ENCODE data around the gene TMOD1. TPM values are rescaled to one million over a fixed set of nuclear protein-coding genes. Genes with fewer than 3 reads are reported as not detected.

TMOD1 gene
- total RNA-seq, 1 donor from 2014 or later: 0.49 TPM

- no peak for TF ChIP-seq CTCF (IDR thresholded peaks at IDR 0.05; ENCODE audit: unreplicated experiment)
- Mint-ChIP-seq H3K27ac (no peak overlapping the region), H3K4me3 (no peak overlapping the region), H3K4me1 (peaks cover 1% of the 10 kb centered on the region), H3K27me3 (ENCODE audit: low read depth) (peaks cover 2% of the 10 kb centered on the region), H3K36me3 (no peaks in the 10 kb centered on the region), H3K9me3 (peaks cover 11% of the 10 kb centered on the region)
- DNase-seq (ENCODE audit: low spot score in 2 of 2, unreplicated experiment in 2 of 2): no peak
These were observed 90.1 kb downstream of the TMOD1 start for GRCh38 chr9:97591535-97591934.

- no peaks in the 10 kb centered on the region for H3K36me3 Mint-ChIP-seq
- H3K4me1 Mint-ChIP-seq: peaks cover 1% of the 10 kb centered on the region
These were observed 90.7 kb downstream of the TMOD1 start for GRCh38 chr9:97592126-97592525.

GRCh38 chr9:97593960-97594359, 92.5 kb downstream of the TMOD1 start:
- no peaks in the 10 kb centered on the region for H3K36me3 Mint-ChIP-seq
- TF ChIP-seq CTCF (IDR thresholded peaks at IDR 0.05; ENCODE audit: unreplicated experiment): no peak
- H3K4me3 Mint-ChIP-seq: no peak overlapping the region
- H3K27ac Mint-ChIP-seq: no peak overlapping the region
- peaks cover 4% of the 10 kb centered on the region for H3K4me1 Mint-ChIP-seq
- H3K27me3 Mint-ChIP-seq (ENCODE audit: low read depth): peaks cover 6% of the 10 kb centered on the region
- no peak for DNase-seq (ENCODE audit: low spot score in 2 of 2, unreplicated experiment in 2 of 2)
- no peaks in the 10 kb centered on the region for H3K9me3 Mint-ChIP-seq

More at GRCh38 chr9:97592126-97592525, 90.7 kb downstream of the TMOD1 start:
- Mint-ChIP-seq H3K9me3 (peaks cover 11% of the 10 kb centered on the region), H3K27ac (no peak overlapping the region), H3K27me3 (ENCODE audit: low read depth) (peaks cover 4% of the 10 kb centered on the region), H3K4me3 (no peak overlapping the region)
- no peak for TF ChIP-seq CTCF (IDR thresholded peaks at IDR 0.05; ENCODE audit: unreplicated experiment)
- no peak for DNase-seq (ENCODE audit: low spot score in 2 of 2, unreplicated experiment in 2 of 2)

- Mint-ChIP-seq H3K9me3 (no peaks in the 10 kb centered on the region), H3K4me1 (peaks cover 4% of the 10 kb centered on the region), H3K27ac (no peak overlapping the region), H3K36me3 (no peaks in the 10 kb centered on the region), H3K27me3 (ENCODE audit: low read depth) (peaks cover 6% of the 10 kb centered on the region), H3K4me3 (no peak overlapping the region)
- TF ChIP-seq CTCF (IDR thresholded peaks at IDR 0.05; ENCODE audit: unreplicated experiment): no peak
- DNase-seq (ENCODE audit: low spot score in 2 of 2, unreplicated experiment in 2 of 2): no peak
These were observed 93.0 kb downstream of the TMOD1 start for GRCh38 chr9:97594381-97594921.

GRCh38 chr9:97596906-97597305, 95.4 kb downstream of the TMOD1 start:
- H3K36me3 Mint-ChIP-seq: peaks cover 7% of the 10 kb centered on the region
- H3K4me3 Mint-ChIP-seq: no peak overlapping the region
- peaks cover 4% of the 10 kb centered on the region for H3K4me1 Mint-ChIP-seq
- no peak overlapping the region for H3K27ac Mint-ChIP-seq
- no peaks in the 10 kb centered on the region for H3K9me3 Mint-ChIP-seq
- no peak for DNase-seq (ENCODE audit: low spot score in 2 of 2, unreplicated experiment in 2 of 2)
- peaks cover 5% of the 10 kb centered on the region for H3K27me3 Mint-ChIP-seq (ENCODE audit: low read depth)
- TF ChIP-seq CTCF (IDR thresholded peaks at IDR 0.05; ENCODE audit: unreplicated experiment): no peak
